ENCODE measurements around the gene OR14J1.
"Not testable (repeated sequence)": the region's sequence is repeated elsewhere in the genome, so short reads cannot be mapped to it uniquely, and the experiment has no call there.

Gene OR14J1

GRCh38 chr6:29301316-29301715 is at the start of gene OR14J1:
Gene OR14J1, plus strand, starts transcription at chr6:29301701. Its CDS starts 4,989 bp downstream, at chr6:29306690.
- DNase-seq (ENCODE audit: low read depth) = no peak

GRCh38 chr6:29251736-29252135 is 49.8 kb upstream of the OR14J1 start:
- no peak for DNase-seq (ENCODE audit: low read depth)

GRCh38 chr6:29255530-29255929 is 46.0 kb upstream of the OR14J1 start:
- no peak for DNase-seq (ENCODE audit: low read depth)

- DNase-seq (ENCODE audit: low read depth) = no peak
Observed at GRCh38 chr6:29259721-29260120, 41.8 kb upstream of the OR14J1 start.

GRCh38 chr6:29263001-29263400 is 38.5 kb upstream of the OR14J1 start:
- DNase-seq (ENCODE audit: low read depth) = no peak

- DNase-seq (ENCODE audit: low read depth) = no peak
Observed at GRCh38 chr6:29294499-29294914, 7.0 kb upstream of the OR14J1 start.

GRCh38 chr6:29295181-29295585 is 6.3 kb upstream of the OR14J1 start:
- no peak for DNase-seq (ENCODE audit: low read depth)

GRCh38 chr6:29295623-29296022 is 5.9 kb upstream of the OR14J1 start:
- no peak for DNase-seq (ENCODE audit: low read depth)

- no peak for DNase-seq (ENCODE audit: low read depth)
Observed at GRCh38 chr6:29319931-29320330, 18.4 kb downstream of the OR14J1 start.

- DNase-seq (ENCODE audit: low read depth) = not testable (repeated sequence)
Observed at GRCh38 chr6:29323332-29323731, 21.8 kb downstream of the OR14J1 start.

- no peak for DNase-seq (ENCODE audit: low read depth)
Observed at GRCh38 chr6:29325777-29326176, 24.3 kb downstream of the OR14J1 start.

GRCh38 chr6:29332676-29333075 is 31.2 kb downstream of the OR14J1 start:
- DNase-seq (ENCODE audit: low read depth) = no peak

GRCh38 chr6:29336269-29336668 is 34.8 kb downstream of the OR14J1 start:
- DNase-seq (ENCODE audit: low read depth) = no peak

GRCh38 chr6:29345380-29345779 is 43.9 kb downstream of the OR14J1 start:
- no peak for DNase-seq (ENCODE audit: low read depth)

GRCh38 chr6:29349348-29349747 is 47.8 kb downstream of the OR14J1 start:
- not testable (repeated sequence) for DNase-seq (ENCODE audit: low read depth)

GRCh38 chr6:29354980-29355379 is 53.5 kb downstream of the OR14J1 start:
- no peak for DNase-seq (ENCODE audit: low read depth)

- DNase-seq (ENCODE audit: low read depth) = no peak
Observed at GRCh38 chr6:29355603-29356002, 54.1 kb downstream of the OR14J1 start.

All from stimulated activated CD8-positive, alpha-beta memory T cell treated with anti-CD3 and anti-CD28 coated beads, Interleukin-4, amount 100 ng/mL, for 24 hours (primary cell).